HG03135 (cell line): ENCODE results near the gene PLA2G2E.

ENCODE experiments used
- ATAC-seq: cut with Tn5 transposase; IDR thresholded peaks from one replicate; pipeline ENCODE4 v1.9.1; 2021; ENCODE audit warnings: mild to moderate bottlenecking, moderate library complexity; ENCODE audit not compliant: unreplicated experiment

Gene PLA2G2E

GRCh38 chr1:19923137-19923952, at the start of gene PLA2G2E:
TSS of gene PLA2G2E (minus strand) at chr1:19923617. CDS start at chr1:19923559, 58 bp downstream.
- no peak for ATAC-seq

GRCh38 chr1:19971664-19972063, 48.2 kb upstream of the PLA2G2E start:
- no peak for ATAC-seq

GRCh38 chr1:19969898-19970660, 46.7 kb upstream of the PLA2G2E start:
- no peak for ATAC-seq

- no peak for ATAC-seq
These were observed 44.4 kb upstream of the PLA2G2E start for GRCh38 chr1:19967808-19968207.

- ATAC-seq: no peak
These were observed 41.1 kb upstream of the PLA2G2E start for GRCh38 chr1:19964542-19964941.

GRCh38 chr1:19963636-19964035, 40.2 kb upstream of the PLA2G2E start:
- no peak for ATAC-seq

GRCh38 chr1:19960591-19960990, 37.2 kb upstream of the PLA2G2E start:
- no peak for ATAC-seq

- no peak for ATAC-seq
These were observed 34.4 kb upstream of the PLA2G2E start for GRCh38 chr1:19957779-19958178.

- ATAC-seq: no peak
These were observed 32.2 kb upstream of the PLA2G2E start for GRCh38 chr1:19955534-19956170.

GRCh38 chr1:19954059-19954458, 30.6 kb upstream of the PLA2G2E start:
- ATAC-seq: no peak

GRCh38 chr1:19949016-19949415, 25.6 kb upstream of the PLA2G2E start:
- ATAC-seq: no peak

GRCh38 chr1:19946971-19947370, 23.6 kb upstream of the PLA2G2E start:
- ATAC-seq: no peak

GRCh38 chr1:19946331-19946751, 22.9 kb upstream of the PLA2G2E start:
- ATAC-seq: no peak

- ATAC-seq: no peak
These were observed 22.5 kb upstream of the PLA2G2E start for GRCh38 chr1:19945914-19946313.

- ATAC-seq: no peak
These were observed 19.2 kb upstream of the PLA2G2E start for GRCh38 chr1:19942657-19943056.

- ATAC-seq: no peak
These were observed 18.7 kb upstream of the PLA2G2E start for GRCh38 chr1:19942088-19942487.

- no peak for ATAC-seq
These were observed 17.8 kb upstream of the PLA2G2E start for GRCh38 chr1:19941206-19941568.

- no peak for ATAC-seq
These were observed 17.2 kb upstream of the PLA2G2E start for GRCh38 chr1:19940486-19941205.

- ATAC-seq: no peak
These were observed 15.1 kb upstream of the PLA2G2E start for GRCh38 chr1:19938472-19938871.

- ATAC-seq: no peak
These were observed 12.8 kb upstream of the PLA2G2E start for GRCh38 chr1:19936061-19936750.
